Right cardiac atrium (tissue), 5 donors: ENCODE results near the gene HASPIN. TPM values are rescaled to one million over a fixed set of nuclear protein-coding genes. Genes with fewer than 3 reads are reported as not detected.
A peak's percentile ranks its signal among the peaks of the same experiment; 100 is the strongest.
"Not testable (repeated sequence)": the region's sequence is repeated elsewhere in the genome, so short reads cannot be mapped to it uniquely, and the experiment has no call there.

Experiments
- ATAC-seq, 2 donors: fragments of 200-7000 bp; cut with Tn5 transposase; one replicate each; pipeline versions ENCODE4 v1.8.0 to v1.9.1; 2020; ENCODE audit warnings: moderate library complexity in 2 of 2, mild to moderate bottlenecking in 1 of 2
- DNase-seq, 3 donors: peaks; one replicate each; pipeline ENCODE4 v3.0.0-alpha.2; 2020
- H3K27ac ChIP-seq: one replicate; pipeline ENCODE4 v1.5.1; 2013; ENCODE audit warnings: mild to moderate bottlenecking, low read length, control low read depth, moderate library complexity
- H3K27me3 ChIP-seq: one replicate; pipeline ENCODE4 v1.6.1; 2013; ENCODE audit not compliant: control insufficient read depth, insufficient read depth
- H3K4me1 ChIP-seq: one replicate; pipeline ENCODE4 v1.6.1; 2013; ENCODE audit warnings: low read length; ENCODE audit not compliant: control insufficient read depth, insufficient read depth
- H3K4me3 ChIP-seq: one replicate; pipeline ENCODE4 v1.5.1; 2013; ENCODE audit warnings: low read length, control low read depth
- H3K9me3 ChIP-seq: one replicate; pipeline ENCODE4 v1.6.1; 2013; ENCODE audit warnings: low read length; ENCODE audit not compliant: control insufficient read depth
- WGBS: extraction: QIAGEN DNeasy Blood & Tissue Kit; methylation state at CpG from one replicate; pipeline ENCODE4 v1.1.7; 2013; 5-methylcytosine and 5-hydroxymethylcytosine counted together
- intact Hi-C, 4 donors: fragments of 100-400 bp; cut with DNase I; formaldehyde crosslinking; loops; one replicate each; pipeline versions ENCODE4 v1.11.0 to v1.14.0; 2022 to 2023
- polyA plus RNA-seq: library from polyadenylated mRNA; stranded (reverse); fragments of 200-250 nt; gene quantifications from one replicate; pipeline ENCODE4 v1.2.3, GENCODE V29; 2013
- total RNA-seq, 4 donors: library from RNA; stranded (reverse); fragmentation: NEBNext Ultra II Directional; extraction: Animal tissue kit (Norgen Biotek cat#: 25700); gene quantifications; one replicate each; pipeline ENCODE4 v1.2.1, GENCODE V29; 2021
- donor health status: healthy with polysubstance abuse.
- donor health status: DM: no; HTN: yes; CAD: no.
- donor health status: DM: no; HTN: no; CAD: no.
- donor health status: DM: no; HTN: yes; CAD: no; lungs with severe emphysema.
- donor health status: DM: yes; HTN: yes; CAD: no.

HASPIN gene
- total and polyA plus RNA-seq, 5 donors, result 0.11 to 0.29 (median 0.15) TPM

- H3K9me3 ChIP-seq, result no peaks in the 10 kb centered on the region
- H3K27ac ChIP-seq, result no peak overlapping the region
- H3K4me1 ChIP-seq, result peaks cover 3% of the 10 kb centered on the region
- no peak overlapping the region for H3K4me3 ChIP-seq
- DNase-seq, result no peak
- H3K27me3 ChIP-seq, result no peaks in the 10 kb centered on the region
- ATAC-seq, result no peak
- intact Hi-C loops, result no loop called here
Measured at GRCh38 chr17:3719265-3719664, 4.4 kb upstream of the HASPIN start.

GRCh38 chr17:3722716-3723115 lies 987 bp upstream of the HASPIN start:
- H3K4me3 ChIP-seq, result peak overlapping the region; percentile 66
- WGBS, result 23% methylated on average over 6 of the region's 6 CpGs
- ATAC-seq, result peak in 1 of 2 donors; percentile 2
- no peaks in the 10 kb centered on the region for H3K9me3 ChIP-seq
- no peak for DNase-seq
- H3K4me1 ChIP-seq, result peaks cover 3% of the 10 kb centered on the region
- intact Hi-C loops, result no loop called here
- peak overlapping the region; percentile 30 for H3K27ac ChIP-seq
- H3K27me3 ChIP-seq, result no peaks in the 10 kb centered on the region

- DNase-seq (no peak), ATAC-seq (no peak)
- intact Hi-C loops, result no loop called here
- H3K27me3 ChIP-seq, result no peaks in the 10 kb centered on the region
- no peaks in the 10 kb centered on the region for H3K9me3 ChIP-seq
- peak overlapping the region; percentile 89 for H3K27ac ChIP-seq
- WGBS, result 1% methylated on average over 13 of the region's 13 CpGs
- H3K4me3 ChIP-seq, result peak overlapping the region; percentile 66
- H3K4me1 ChIP-seq, result peaks cover 3% of the 10 kb centered on the region
Measured at GRCh38 chr17:3723188-3723555, 531 bp upstream of the HASPIN start.

DNA sequence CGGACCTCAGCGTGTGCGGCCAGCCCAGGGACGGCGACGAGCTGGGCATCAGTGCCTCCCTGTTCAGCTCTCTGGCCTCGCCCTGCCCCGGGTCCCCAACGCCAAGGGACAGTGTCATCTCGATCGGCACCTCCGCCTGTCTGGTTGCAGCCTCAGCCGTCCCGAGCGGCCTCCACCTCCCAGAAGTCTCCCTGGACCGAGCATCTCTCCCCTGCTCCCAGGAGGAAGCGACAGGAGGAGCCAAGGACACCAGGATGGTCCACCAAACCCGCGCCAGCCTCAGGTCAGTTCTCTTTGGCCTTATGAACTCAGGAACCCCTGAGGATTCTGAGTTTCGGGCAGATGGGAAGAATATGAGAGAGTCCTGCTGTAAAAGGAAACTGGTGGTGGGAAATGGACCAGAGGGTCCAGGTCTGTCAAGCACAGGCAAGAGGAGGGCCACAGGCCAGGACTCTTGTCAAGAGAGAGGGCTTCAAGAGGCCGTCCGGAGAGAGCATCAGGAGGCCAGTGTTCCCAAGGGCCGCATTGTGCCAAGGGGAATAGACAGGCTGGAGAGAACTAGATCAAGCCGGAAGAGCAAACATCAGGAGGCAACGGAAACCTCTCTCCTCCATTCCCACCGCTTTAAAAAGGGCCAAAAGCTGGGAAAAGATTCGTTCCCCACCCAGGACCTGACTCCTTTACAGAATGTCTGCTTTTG lies 825 bp downstream of the HASPIN start:
- H3K4me1 ChIP-seq, result peaks cover 3% of the 10 kb centered on the region
- WGBS, result 20% methylated on average over 27 of the region's 27 CpGs
- peak overlapping the region; percentile 66 for H3K4me3 ChIP-seq
- intact Hi-C loops, result no loop called here
- DNase-seq, result no peak
- no peaks in the 10 kb centered on the region for H3K9me3 ChIP-seq
- H3K27ac ChIP-seq, result no peak overlapping the region
- no peaks in the 10 kb centered on the region for H3K27me3 ChIP-seq
- ATAC-seq, result peak; percentile 8 to 22

DNA sequence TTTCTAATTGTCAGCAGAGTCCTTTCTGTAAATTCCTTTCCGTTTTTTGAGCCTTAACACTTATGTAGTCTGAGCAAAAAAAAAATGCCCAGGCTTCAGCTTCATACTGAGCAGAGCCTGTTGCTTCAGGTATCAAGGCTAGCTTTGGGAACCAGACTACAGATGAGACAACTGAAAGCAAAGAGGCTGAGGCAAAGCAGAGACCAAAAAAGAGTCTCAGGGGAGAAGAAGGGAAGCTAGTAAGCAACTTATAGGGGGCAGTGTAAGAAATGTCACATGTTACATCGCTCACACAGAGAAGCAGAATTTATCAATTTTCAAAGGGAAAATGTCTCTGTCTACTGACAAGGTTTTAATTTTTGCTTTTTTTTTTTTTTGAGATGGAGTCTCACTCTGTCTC lies 3.3 kb downstream of the HASPIN start:
- Histone ChIP-seq H3K4me3 (no peak overlapping the region), H3K9me3 (no peaks in the 10 kb centered on the region), H3K27me3 (no peaks in the 10 kb centered on the region), H3K4me1 (peaks cover 3% of the 10 kb centered on the region), H3K27ac (no peak overlapping the region)
- intact Hi-C loops, result no loop called here
- ATAC-seq (no peak), DNase-seq (no peak)
- 64% methylated on average over 2 of the region's 2 CpGs for WGBS

DNA sequence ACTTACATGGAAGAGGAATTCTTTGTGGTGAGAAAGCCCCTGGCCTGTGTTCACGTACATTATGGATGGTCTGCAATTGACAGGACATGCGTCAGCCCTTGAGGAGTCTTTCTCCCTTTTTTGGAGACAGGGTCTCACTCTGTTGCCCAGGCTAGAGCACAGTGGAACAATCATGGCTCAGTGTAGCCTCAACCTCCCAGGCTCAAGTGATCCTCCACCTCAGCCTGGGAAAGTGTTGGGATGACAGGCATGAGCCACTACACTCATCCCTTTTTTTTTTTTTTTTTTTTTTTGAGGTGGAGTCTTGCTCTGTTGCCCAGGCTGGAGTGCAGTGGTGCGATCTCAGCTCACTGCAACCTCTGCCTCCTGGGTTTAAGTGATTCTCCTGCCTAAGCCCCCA lies 4.4 kb downstream of the HASPIN start:
- H3K27me3 ChIP-seq, intact Hi-C loops, H3K4me1 ChIP-seq, H3K4me3 ChIP-seq, H3K9me3 ChIP-seq, DNase-seq, H3K27ac ChIP-seq, ATAC-seq: not testable (repeated sequence)
- WGBS, result 97% methylated on average over 3 of the region's 3 CpGs

DNA sequence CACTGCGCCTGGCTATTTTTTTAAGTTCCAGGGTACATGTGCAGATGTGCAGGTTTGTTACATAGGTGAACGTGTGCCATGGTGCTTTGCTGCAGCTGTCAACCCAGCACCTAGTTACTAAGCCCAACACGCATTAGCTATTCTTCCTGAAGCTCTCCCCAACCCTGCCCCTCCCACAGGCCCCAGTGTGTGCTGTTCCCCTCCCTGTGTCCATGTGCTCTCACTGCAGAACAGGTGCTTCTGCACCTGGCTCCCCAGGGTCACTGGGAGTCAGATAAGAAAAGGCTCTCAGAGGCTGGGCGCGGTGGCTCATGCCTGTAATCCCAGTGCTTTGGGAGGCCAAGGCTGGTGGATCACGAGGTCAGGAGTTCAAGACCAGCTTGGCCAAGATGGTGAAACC lies 6.2 kb downstream of the HASPIN start:
- intact Hi-C loops, result loop anchor here in 2 of 4 donors (10.0 kb wide), 2 partner anchors 95 to 185 kb away; partner anchors contain the start of gene P2RX1 (in 1 of the 2)
- ATAC-seq (no peak), DNase-seq (no peak)
- WGBS, result 91% methylated on average over 6 of the region's 6 CpGs
- no peak overlapping the region for H3K4me3 ChIP-seq
- no peaks in the 10 kb centered on the region for H3K4me1 ChIP-seq
- H3K27me3 ChIP-seq, result no peaks in the 10 kb centered on the region
- H3K9me3 ChIP-seq, result no peaks in the 10 kb centered on the region
- no peak overlapping the region for H3K27ac ChIP-seq

DNA sequence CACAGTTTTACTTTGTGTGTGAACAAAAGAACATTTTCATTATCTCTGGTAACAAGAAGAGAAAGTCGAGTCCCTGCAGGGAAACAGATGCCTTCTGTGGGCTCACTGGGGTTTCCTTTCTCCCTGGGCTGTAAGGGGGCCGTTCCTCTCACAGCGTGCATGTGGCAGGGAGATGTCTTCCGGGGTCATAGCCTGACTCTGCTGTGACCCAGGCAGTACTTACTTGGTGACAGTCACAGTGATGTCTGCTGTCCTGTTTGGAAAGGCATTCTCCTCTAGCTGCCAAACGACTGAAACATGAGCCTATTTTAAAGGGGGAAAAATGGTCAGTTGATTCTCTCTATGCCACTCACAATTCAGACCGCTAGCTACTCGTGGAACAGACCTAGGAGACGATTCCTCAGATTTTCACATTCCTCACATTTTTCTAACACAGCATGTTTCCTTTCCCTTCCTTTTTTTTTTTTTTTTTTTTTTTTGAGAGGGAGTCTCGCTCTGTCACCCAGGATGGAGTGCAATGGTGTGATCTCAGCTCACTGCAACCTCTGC lies 7.3 kb downstream of the HASPIN start:
- WGBS, result 31% methylated on average over 9 of the region's 9 CpGs
- peak in 1 of 2 donors; percentile 44 for ATAC-seq
- intact Hi-C loops, result loop anchor here in 2 of 4 donors (10.0 kb wide), 2 partner anchors 94 to 184 kb away; partner anchors contain the start of gene P2RX1 (in 1 of the 2)

GRCh38 chr17:3732210-3732621 lies 8.5 kb downstream of the HASPIN start:
- WGBS, result 35% methylated on average over 9 of the region's 9 CpGs
- Histone ChIP-seq H3K27me3 (no peaks in the 10 kb centered on the region), H3K4me3 (no peak overlapping the region), H3K27ac (no peak overlapping the region), H3K4me1 (no peaks in the 10 kb centered on the region), H3K9me3 (no peaks in the 10 kb centered on the region)
- ATAC-seq (no peak), DNase-seq (no peak)
- intact Hi-C loops, result loop anchor here in 2 of 4 donors (10.0 kb wide), 2 partner anchors 93 to 183 kb away; partner anchors contain the start of gene P2RX1 (in 1 of the 2)

More for the DNA sequence above, 7.3 kb downstream of the HASPIN start:
- Histone ChIP-seq H3K4me1 (no peaks in the 10 kb centered on the region), H3K27ac (no peak overlapping the region), H3K9me3 (no peaks in the 10 kb centered on the region), H3K27me3 (no peaks in the 10 kb centered on the region), H3K4me3 (no peak overlapping the region)
- no peak for DNase-seq

- not testable (repeated sequence) for H3K27ac ChIP-seq, DNase-seq, H3K27me3 ChIP-seq, H3K9me3 ChIP-seq, H3K4me3 ChIP-seq, ATAC-seq, H3K4me1 ChIP-seq
- 88% methylated on average over 10 of the region's 10 CpGs for WGBS
- intact Hi-C loops, result loop anchor here (5.0 to 10.0 kb wide), 4 partner anchors 90 to 267 kb away; partner anchors contain the start of gene P2RX1 (in 1 of the 4)
Measured at GRCh38 chr17:3734911-3735276, 11.2 kb downstream of the HASPIN start.

GRCh38 chr17:3735515-3735914 lies 11.8 kb downstream of the HASPIN start:
- intact Hi-C loops, result loop anchor here (5.0 to 10.0 kb wide), 4 partner anchors 89 to 267 kb away; partner anchors contain the start of gene P2RX1 (in 1 of the 4)
- H3K4me3 ChIP-seq, result no peak overlapping the region
- 70% methylated on average over 8 of the region's 8 CpGs for WGBS
- ATAC-seq, result no peak
- no peaks in the 10 kb centered on the region for H3K4me1 ChIP-seq
- H3K27ac ChIP-seq, result no peak overlapping the region
- no peak for DNase-seq
- H3K9me3 ChIP-seq, result no peaks in the 10 kb centered on the region
- no peaks in the 10 kb centered on the region for H3K27me3 ChIP-seq
